Measurements from ENCODE around the gene OBSCN. TPM values are rescaled to one million over a fixed set of nuclear protein-coding genes. Genes with fewer than 3 reads are reported as not detected.
"Not testable (repeated sequence)": the region's sequence is repeated elsewhere in the genome, so short reads cannot be mapped to it uniquely, and the experiment has no call there.

Gene OBSCN
- total RNA-seq, 2 experiments from 2014 or later = 6.6 to 8.0 TPM

DNA sequence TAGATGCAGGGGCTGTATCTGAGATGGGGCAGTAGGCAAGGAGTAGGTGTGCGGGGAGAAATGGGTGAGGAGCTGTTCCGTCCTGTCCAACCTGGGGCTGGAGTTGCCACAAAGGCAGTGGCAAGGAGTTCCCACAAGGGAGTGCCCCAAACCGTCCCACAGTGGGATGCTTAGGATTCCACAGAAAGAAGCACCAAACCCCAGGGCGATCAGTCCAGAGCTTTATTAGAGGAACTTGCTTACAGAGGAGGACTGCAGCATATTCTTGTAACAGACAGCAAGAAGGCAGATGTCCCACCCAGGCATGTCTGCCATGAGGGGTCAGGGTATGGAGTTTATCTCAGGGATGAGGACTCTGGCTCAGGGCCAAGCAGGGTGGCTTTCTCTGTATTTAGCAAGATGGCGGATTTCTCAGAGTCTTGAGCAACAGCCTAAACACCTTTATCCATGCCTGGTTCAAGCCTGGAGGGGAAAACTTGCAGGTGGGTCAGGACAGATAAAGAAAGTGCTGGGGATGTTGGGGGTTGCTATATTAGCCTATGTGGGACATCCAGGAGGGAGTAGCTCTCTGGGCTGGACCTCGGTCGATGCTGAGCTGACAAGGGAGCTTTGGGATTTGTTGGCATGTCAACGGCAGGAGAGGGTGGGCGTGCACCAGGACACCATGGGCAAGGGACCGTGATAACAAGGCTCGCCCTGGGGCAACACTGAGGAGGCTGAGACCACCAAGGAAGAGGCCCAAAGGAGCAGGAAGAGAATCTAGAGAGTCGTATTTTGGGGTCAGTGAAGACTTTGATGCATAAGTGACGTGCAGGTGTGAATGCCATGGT lies 32.8 kb downstream of the OBSCN start:
- H3K4me1 Mint-ChIP-seq = no peaks in the 10 kb centered on the region
- H3K9me3 Mint-ChIP-seq = peaks cover 64% of the 10 kb centered on the region
- H3K36me3 Mint-ChIP-seq (ENCODE audit: low read depth) = peaks cover 48% of the 10 kb centered on the region
- H3K27me3 Mint-ChIP-seq = no peaks in the 10 kb centered on the region
- H3K4me3 Mint-ChIP-seq = no peak overlapping the region
- CTCF ChIA-PET = no interaction called here
- POLR2A ChIA-PET = no interaction called here
- no peak for DNase-seq
- H3K27ac Mint-ChIP-seq = no peak overlapping the region

DNA sequence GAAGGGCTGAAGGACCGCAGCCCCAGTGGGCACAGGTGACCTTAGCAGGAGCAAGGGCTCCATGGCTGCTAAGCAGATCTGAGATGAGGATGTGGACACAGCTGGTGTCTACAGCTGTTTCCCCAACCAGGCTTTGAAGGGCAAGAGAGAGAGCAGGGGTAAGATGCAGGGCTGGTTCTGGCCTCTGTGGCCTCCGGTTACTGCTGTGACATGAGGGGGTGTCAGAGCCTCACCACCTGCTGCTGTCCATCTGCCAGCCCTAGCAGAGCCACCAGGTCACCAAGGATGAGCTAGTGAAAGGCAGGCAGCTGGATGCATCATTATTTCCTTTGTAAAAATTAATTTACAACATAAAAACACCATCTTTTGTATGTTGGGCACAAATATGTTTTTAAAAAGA lies 33.4 kb downstream of the OBSCN start:
- CTCF ChIA-PET = no interaction called here
- Mint-ChIP-seq H3K27ac (no peak overlapping the region), H3K4me3 (no peak overlapping the region), H3K9me3 (peaks cover 70% of the 10 kb centered on the region), H3K27me3 (no peaks in the 10 kb centered on the region), H3K4me1 (no peaks in the 10 kb centered on the region), H3K36me3 (ENCODE audit: low read depth) (peaks cover 53% of the 10 kb centered on the region)
- no peak for DNase-seq
- POLR2A ChIA-PET = no interaction called here

GRCh38 chr1:228242409-228242808 lies 34.6 kb downstream of the OBSCN start:
- peaks cover 71% of the 10 kb centered on the region for H3K9me3 Mint-ChIP-seq
- no peak overlapping the region for H3K27ac Mint-ChIP-seq
- H3K36me3 Mint-ChIP-seq (ENCODE audit: low read depth) = peaks cover 61% of the 10 kb centered on the region
- CTCF ChIA-PET = no interaction called here
- POLR2A ChIA-PET = no interaction called here
- H3K4me1 Mint-ChIP-seq = no peaks in the 10 kb centered on the region
- no peak for DNase-seq
- H3K4me3 Mint-ChIP-seq = no peak overlapping the region
- H3K27me3 Mint-ChIP-seq = no peaks in the 10 kb centered on the region

GRCh38 chr1:228243093-228243492 lies 35.2 kb downstream of the OBSCN start:
- no peaks in the 10 kb centered on the region for H3K4me1 Mint-ChIP-seq
- ChIA-PET POLR2A (no interaction called here), CTCF (no interaction called here)
- H3K36me3 Mint-ChIP-seq (ENCODE audit: low read depth) = peaks cover 61% of the 10 kb centered on the region
- no peak overlapping the region for H3K27ac Mint-ChIP-seq
- no peak overlapping the region for H3K4me3 Mint-ChIP-seq
- no peak for DNase-seq
- H3K27me3 Mint-ChIP-seq = no peaks in the 10 kb centered on the region
- H3K9me3 Mint-ChIP-seq = peaks cover 69% of the 10 kb centered on the region

DNA sequence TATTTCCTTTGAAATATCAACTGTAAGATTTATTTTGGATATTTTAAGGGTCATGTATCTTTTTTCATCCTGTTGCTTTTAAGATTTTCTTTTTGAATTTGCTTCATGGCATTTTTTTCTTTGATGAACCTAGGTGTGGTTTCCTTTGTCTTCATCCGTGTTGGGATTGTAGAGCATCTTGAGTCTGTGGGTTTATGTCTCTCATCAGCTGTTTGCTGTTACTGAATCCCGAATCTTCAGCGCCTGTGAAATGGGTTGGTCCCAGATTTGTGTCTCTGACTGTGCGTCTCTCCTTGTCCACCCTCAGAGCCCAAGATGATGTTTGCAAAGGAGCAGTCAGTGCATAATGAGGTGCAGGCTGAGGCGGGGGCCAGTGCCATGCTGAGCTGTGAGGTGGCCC lies 36.1 kb downstream of the OBSCN start:
- H3K27me3 Mint-ChIP-seq, DNase-seq, H3K27ac Mint-ChIP-seq, H3K4me3 Mint-ChIP-seq, H3K4me1 Mint-ChIP-seq, POLR2A ChIA-PET: not testable (repeated sequence)
- peaks cover 62% of the 10 kb centered on the region for H3K9me3 Mint-ChIP-seq
- CTCF ChIA-PET = interaction anchor here (0.6 kb wide), 1 partner anchor 1797 kb away, joined by 3 read pairs; no protein-coding TSS in a partner anchor
- peaks cover 56% of the 10 kb centered on the region for H3K36me3 Mint-ChIP-seq (ENCODE audit: low read depth)

DNA sequence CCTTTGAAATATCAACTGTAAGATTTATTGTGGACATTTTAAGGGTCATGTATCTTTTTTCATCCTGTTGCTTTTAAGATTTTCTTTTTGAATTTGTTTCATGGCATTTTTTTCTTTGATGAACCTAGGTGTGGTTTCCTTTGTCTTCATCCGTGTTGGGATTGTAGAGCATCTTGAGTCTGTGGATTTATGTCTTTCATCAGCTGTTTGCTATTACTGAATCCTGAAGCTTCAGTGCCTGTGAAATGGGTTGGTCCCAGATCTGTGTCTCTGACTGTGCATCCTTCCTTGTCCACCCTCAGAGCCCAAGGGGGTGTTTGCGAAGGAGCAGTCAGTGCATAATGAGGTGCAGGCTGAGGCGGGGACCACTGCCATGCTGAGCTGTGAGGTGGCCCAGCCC lies 37.3 kb downstream of the OBSCN start:
- Mint-ChIP-seq H3K4me1 (no peaks in the 10 kb centered on the region), H3K4me3 (no peak overlapping the region), H3K9me3 (peaks cover 54% of the 10 kb centered on the region), H3K27ac (no peak overlapping the region), H3K27me3 (no peaks in the 10 kb centered on the region), H3K36me3 (ENCODE audit: low read depth) (peaks cover 51% of the 10 kb centered on the region)
- POLR2A ChIA-PET = no interaction called here
- DNase-seq = no peak
- CTCF ChIA-PET = no interaction called here

DNA sequence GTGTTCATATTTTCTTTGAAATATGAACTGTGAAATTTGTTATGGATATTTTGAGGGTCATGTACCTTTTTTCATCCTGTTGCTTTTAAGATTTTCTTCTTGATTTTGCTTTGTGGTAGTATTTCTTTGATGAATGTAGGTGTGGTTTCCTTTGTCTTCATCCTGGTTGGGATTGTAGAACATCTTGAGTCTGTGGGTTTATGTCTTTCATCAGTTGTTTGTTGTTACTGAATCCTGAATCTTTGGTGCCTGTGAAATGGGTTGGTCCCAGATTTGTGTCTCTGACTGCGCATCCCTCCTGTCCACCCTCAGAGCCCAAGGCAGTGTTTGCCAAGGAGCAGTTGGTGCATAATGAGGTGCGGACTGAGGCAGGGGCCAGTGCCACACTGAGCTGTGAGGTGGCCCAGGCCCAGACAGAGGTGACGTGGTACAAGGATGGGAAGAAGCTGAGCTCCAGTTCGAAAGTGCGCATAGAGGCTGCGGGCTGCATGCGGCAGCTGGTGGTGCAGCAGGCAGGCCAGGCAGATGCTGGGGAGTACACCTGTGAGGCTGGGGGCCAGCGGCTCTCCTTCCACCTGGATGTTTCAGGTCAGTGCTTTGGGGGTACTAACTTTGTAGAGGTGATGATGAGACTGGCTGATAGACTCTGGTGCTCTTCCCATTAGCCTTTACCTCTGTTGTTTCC lies 38.5 kb downstream of the OBSCN start:
- Mint-ChIP-seq H3K4me1 (no peaks in the 10 kb centered on the region), H3K27ac (no peak overlapping the region), H3K9me3 (peaks cover 43% of the 10 kb centered on the region), H3K27me3 (no peaks in the 10 kb centered on the region), H3K4me3 (no peak overlapping the region), H3K36me3 (ENCODE audit: low read depth) (peaks cover 45% of the 10 kb centered on the region)
- ChIA-PET POLR2A (no interaction called here), CTCF (no interaction called here)
- no peak for DNase-seq

- Mint-ChIP-seq H3K4me3 (no peak overlapping the region), H3K27ac (no peak overlapping the region), H3K27me3 (no peaks in the 10 kb centered on the region), H3K36me3 (ENCODE audit: low read depth) (peaks cover 21% of the 10 kb centered on the region), H3K9me3 (peaks cover 17% of the 10 kb centered on the region), H3K4me1 (no peaks in the 10 kb centered on the region)
- CTCF ChIA-PET = no interaction called here
- no peak for DNase-seq
- POLR2A ChIA-PET = no interaction called here
Measured at GRCh38 chr1:228249513-228250305, 41.9 kb downstream of the OBSCN start.

DNA sequence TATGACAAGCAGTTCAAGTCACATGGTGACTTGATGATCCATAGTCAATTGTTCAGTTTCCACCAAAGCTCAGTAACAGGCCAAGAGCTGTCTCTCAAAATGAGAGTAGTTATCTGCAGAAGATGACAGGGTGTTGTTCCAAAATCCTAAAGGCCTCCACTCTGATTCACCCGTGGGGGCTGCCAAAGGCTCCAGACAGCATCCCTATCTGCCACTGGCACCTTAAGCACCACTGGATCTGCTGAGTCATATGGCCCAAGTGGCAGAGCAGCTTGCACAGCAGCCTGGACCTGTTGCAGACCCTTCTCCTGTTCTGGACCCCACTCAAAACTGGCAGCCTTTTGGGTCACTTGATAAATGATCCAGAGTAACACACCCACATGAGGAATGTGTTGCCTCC lies 44.6 kb downstream of the OBSCN start:
- H3K36me3 Mint-ChIP-seq (ENCODE audit: low read depth); H3K27ac Mint-ChIP-seq; H3K27me3 Mint-ChIP-seq; H3K4me1 Mint-ChIP-seq; POLR2A ChIA-PET; H3K9me3 Mint-ChIP-seq; DNase-seq; H3K4me3 Mint-ChIP-seq; CTCF ChIA-PET: not testable (repeated sequence)

DNA sequence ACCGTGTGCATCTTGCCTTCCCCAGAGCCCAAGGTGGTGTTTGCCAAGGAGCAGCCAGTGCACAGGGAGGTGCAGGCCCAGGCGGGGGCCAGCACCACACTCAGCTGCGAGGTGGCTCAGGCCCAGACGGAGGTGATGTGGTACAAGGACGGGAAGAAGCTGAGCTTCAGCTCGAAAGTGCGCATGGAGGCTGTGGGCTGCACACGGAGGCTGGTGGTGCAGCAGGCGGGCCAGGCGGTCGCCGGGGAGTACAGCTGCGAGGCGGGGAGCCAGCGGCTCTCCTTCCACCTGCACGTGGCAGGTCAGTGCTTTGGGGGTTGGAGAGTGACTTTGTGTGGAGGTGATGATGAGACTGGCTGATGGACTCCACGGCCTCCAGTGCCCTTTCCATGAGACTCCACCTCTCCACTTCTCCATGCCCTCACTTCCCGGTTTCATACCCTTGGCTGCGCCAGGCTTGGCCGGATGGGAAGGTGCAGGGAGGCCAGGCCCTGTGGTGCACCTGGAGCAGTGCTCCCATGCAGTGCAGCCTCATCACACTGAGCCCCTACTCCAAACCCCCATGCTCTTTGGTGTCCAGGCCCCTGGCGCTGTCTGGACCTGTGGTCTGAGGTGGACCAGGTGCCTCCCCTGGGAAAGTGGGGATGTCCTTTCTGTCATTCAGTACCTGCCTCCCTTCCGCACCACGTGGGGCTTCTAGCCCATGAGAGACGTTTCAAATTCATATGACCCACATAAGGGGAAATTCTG lies 49.0 kb downstream of the OBSCN start:
- no peak overlapping the region for H3K27ac Mint-ChIP-seq
- H3K27me3 Mint-ChIP-seq = no peaks in the 10 kb centered on the region
- H3K4me1 Mint-ChIP-seq = no peaks in the 10 kb centered on the region
- DNase-seq = no peak
- CTCF ChIA-PET = no interaction called here
- peaks cover 5% of the 10 kb centered on the region for H3K9me3 Mint-ChIP-seq
- POLR2A ChIA-PET = no interaction called here
- no peak overlapping the region for H3K4me3 Mint-ChIP-seq
- H3K36me3 Mint-ChIP-seq (ENCODE audit: low read depth) = no peaks in the 10 kb centered on the region

DNA sequence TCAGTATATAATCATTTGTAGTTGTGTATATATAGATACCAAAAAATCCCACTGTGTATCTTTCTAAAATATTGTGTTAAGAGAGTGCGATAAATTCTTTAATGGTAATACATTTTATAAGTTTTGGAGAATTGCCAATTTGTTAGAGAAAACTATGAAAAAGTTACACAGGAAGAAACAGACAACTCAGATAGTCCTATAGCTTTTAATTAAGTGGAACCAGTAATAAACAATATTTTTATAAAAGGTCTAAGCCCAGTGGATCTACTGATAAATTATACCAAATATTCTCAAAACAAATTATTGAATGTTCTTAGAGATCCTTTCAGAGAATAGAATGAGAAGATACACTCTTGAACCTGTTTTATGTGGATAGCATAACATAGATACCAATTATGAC lies 50.6 kb downstream of the OBSCN start:
- ChIA-PET CTCF (no interaction called here), POLR2A (no interaction called here)
- Mint-ChIP-seq H3K27ac (no peak overlapping the region), H3K4me1 (no peaks in the 10 kb centered on the region), H3K36me3 (ENCODE audit: low read depth) (no peaks in the 10 kb centered on the region), H3K4me3 (no peak overlapping the region), H3K27me3 (no peaks in the 10 kb centered on the region), H3K9me3 (peaks cover 5% of the 10 kb centered on the region)
- no peak for DNase-seq

GRCh38 chr1:228259368-228259894 lies 51.6 kb downstream of the OBSCN start:
- ChIA-PET POLR2A (no interaction called here), CTCF (no interaction called here)
- no peak overlapping the region for H3K27ac Mint-ChIP-seq
- no peaks in the 10 kb centered on the region for H3K27me3 Mint-ChIP-seq
- H3K4me3 Mint-ChIP-seq = no peak overlapping the region
- no peaks in the 10 kb centered on the region for H3K36me3 Mint-ChIP-seq (ENCODE audit: low read depth)
- H3K9me3 Mint-ChIP-seq = peaks cover 5% of the 10 kb centered on the region
- H3K4me1 Mint-ChIP-seq = no peaks in the 10 kb centered on the region
- DNase-seq = no peak

DNA sequence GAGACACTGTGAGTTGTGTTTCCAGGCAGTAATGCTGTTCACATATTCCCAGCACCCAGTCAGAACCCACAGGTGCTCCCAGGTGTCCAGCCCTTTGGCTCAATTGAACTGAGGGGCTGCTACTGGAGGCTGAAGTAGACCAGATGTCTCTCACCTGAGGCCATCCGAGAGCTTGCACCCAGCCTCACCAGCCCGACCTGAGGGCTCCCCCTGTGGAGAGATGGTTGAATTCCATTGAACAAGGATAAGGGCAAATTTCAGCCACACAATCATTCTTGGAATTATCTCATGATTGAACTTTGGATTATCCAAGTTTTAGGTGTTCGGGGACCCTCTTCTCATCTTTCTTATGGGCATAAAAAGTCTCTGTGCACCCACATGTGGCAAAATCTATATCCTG lies 52.1 kb downstream of the OBSCN start:
- CTCF ChIA-PET = no interaction called here
- Mint-ChIP-seq H3K9me3 (peaks cover 5% of the 10 kb centered on the region), H3K36me3 (ENCODE audit: low read depth) (no peaks in the 10 kb centered on the region), H3K4me3 (no peak overlapping the region), H3K27me3 (no peaks in the 10 kb centered on the region), H3K4me1 (no peaks in the 10 kb centered on the region), H3K27ac (no peak overlapping the region)
- POLR2A ChIA-PET = no interaction called here
- no peak for DNase-seq

All from activated CD4-positive, alpha-beta memory T cell treated with anti-CD3 and anti-CD28 coated beads, Interleukin-2, amount 10 ng/mL, durations not matched to agents 7 days and 5 days (primary cell).